HepG2 (cell line): ENCODE measurements around the gene GALNT11.

Experiments
- ARHGAP35 ChIP-seq: sonication (generic); formaldehyde crosslinking; IDR thresholded peaks from 2 replicates; pipeline ENCODE4 v1.9.0; 2022; ENCODE audit warnings: mild to moderate bottlenecking, inconsistent platforms, moderate library complexity, missing genetic modification reagents, borderline replicate concordance
- ATF2 ChIP-seq: sonication (generic); formaldehyde crosslinking; IDR thresholded peaks from 2 replicates; pipeline ENCODE4 v1.4.0; 2020; ENCODE audit warnings: missing genetic modification reagents
- ATF3 ChIP-seq: sonication (generic); formaldehyde crosslinking; IDR thresholded peaks from 2 replicates; pipeline ENCODE4 v1.4.0; 2020; ENCODE audit warnings: missing genetic modification reagents
- CTCF ChIP-seq: sonication (generic); formaldehyde crosslinking; IDR thresholded peaks from 2 replicates; pipeline ENCODE4 v1.5.0; 2020; ENCODE audit warnings: mild to moderate bottlenecking, missing genetic modification reagents, moderate library complexity
- EZH2 ChIP-seq: conservative IDR thresholded peaks from 2 replicates; pipeline ENCODE4 v1.6.1; 2012; ENCODE audit warnings: mild to moderate bottlenecking, low read depth, low read length, moderate library complexity
- FOXK2 ChIP-seq: fragments of 450-650 bp; IDR thresholded peaks from 2 replicates; pipeline ENCODE4 v1.6.1; 2016
- HNRNPUL1 ChIP-seq: fragments of 200-400 bp; formaldehyde crosslinking; IDR thresholded peaks from 2 replicates; pipeline ENCODE4 v1.6.1; 2017; ENCODE audit warnings: low read depth, mild to moderate bottlenecking, low read length, moderate library complexity
- KLF13 ChIP-seq: sonication (generic); formaldehyde crosslinking; IDR thresholded peaks from 2 replicates; pipeline ENCODE4 v1.4.0; 2020; ENCODE audit warnings: mild to moderate bottlenecking, missing genetic modification reagents
- PRDM15 ChIP-seq: sonication (generic); formaldehyde crosslinking; IDR thresholded peaks from 2 replicates; pipeline ENCODE4 v1.4.0; 2020; ENCODE audit warnings: missing genetic modification reagents
- RAD51 ChIP-seq: fragments of 450-650 bp; IDR thresholded peaks from 2 replicates; pipeline ENCODE4 v1.6.1; 2016; ENCODE audit warnings: borderline replicate concordance
- SRSF1 ChIP-seq: fragments of 200-400 bp; formaldehyde crosslinking; optimal IDR thresholded peaks from 2 replicates; pipeline ENCODE3; 2017; ENCODE audit warnings: mild to moderate bottlenecking, low read depth, low read length, moderate library complexity
- UBTF ChIP-seq: sonication (generic); formaldehyde crosslinking; IDR thresholded peaks from 2 replicates; pipeline ENCODE4 v1.4.0; 2020; ENCODE audit warnings: mild to moderate bottlenecking, missing genetic modification reagents
- ZNF17 ChIP-seq: sonication (generic); formaldehyde crosslinking; IDR thresholded peaks from 2 replicates; pipeline ENCODE4 v1.5.0; 2020; ENCODE audit warnings: mild to moderate bottlenecking, missing genetic modification reagents
- ZNF777 ChIP-seq: sonication (generic); formaldehyde crosslinking; IDR thresholded peaks from 2 replicates; pipeline ENCODE4 v1.4.0; 2020; ENCODE audit warnings: missing genetic modification reagents

GRCh38 chr7:152117356-152117755 lies 91.9 kb downstream of the GALNT11 start:
- no peak for TF ChIP-seq ATF3 (CRISPR knock-in tag)
- no peak for TF ChIP-seq CTCF (CRISPR knock-in tag)
- TF ChIP-seq ARHGAP35: no peak
- no peak for TF ChIP-seq RAD51
- TF ChIP-seq UBTF: no peak
- no peak for TF ChIP-seq EZH2
- no peak for TF ChIP-seq ZNF17 (CRISPR knock-in tag)
- TF ChIP-seq FOXK2: no peak
- TF ChIP-seq KLF13: no peak
- TF ChIP-seq SRSF1: no peak
- no peak for TF ChIP-seq ATF2 (CRISPR knock-in tag)
- TF ChIP-seq PRDM15 (CRISPR knock-in tag): no peak
- TF ChIP-seq ZNF777 (CRISPR knock-in tag): no peak
- no peak for TF ChIP-seq HNRNPUL1
